HepG2 (cell line): ENCODE measurements around the gene TMTC4. TPM values are rescaled to one million over a fixed set of nuclear protein-coding genes. Genes with fewer than 3 reads are reported as not detected.

Source experiments
- CEBPB ChIP-seq: IDR thresholded peaks from 2 replicates; pipeline ENCODE4 v1.6.1; 2011; ENCODE audit warnings: low read depth, low read length, improper control_type of control experiment, borderline replicate concordance
- FOXM1 ChIP-seq: sonication (generic); formaldehyde crosslinking; IDR thresholded peaks from 2 replicates; pipeline ENCODE4 v1.5.0; 2020; ENCODE audit warnings: missing genetic modification reagents
- GTF3A ChIP-seq: sonication (generic); formaldehyde crosslinking; conservative IDR thresholded peaks from 2 replicates; pipeline ENCODE4 v1.4.0; 2020; ENCODE audit warnings: mild to moderate bottlenecking, missing genetic modification reagents
- MIER3 ChIP-seq: IDR thresholded peaks from 2 replicates; pipeline ENCODE4 v1.6.1; 2016; ENCODE audit warnings: missing compliant biosample characterization, borderline replicate concordance
- NFAT5 ChIP-seq: sonication (generic); formaldehyde crosslinking; IDR thresholded peaks from 2 replicates; pipeline ENCODE4 v1.4.0; 2020; ENCODE audit warnings: missing genetic modification reagents
- NKX3-1 ChIP-seq: sonication (generic); formaldehyde crosslinking; IDR thresholded peaks from 2 replicates; pipeline ENCODE4 v1.5.0; 2020; ENCODE audit warnings: missing genetic modification reagents
- PRDM4 ChIP-seq: sonication (generic); formaldehyde crosslinking; IDR thresholded peaks from 2 replicates; pipeline ENCODE4 v1.9.0; 2021; ENCODE audit warnings: missing genetic modification reagents, borderline replicate concordance
- RELA ChIP-seq: sonication (generic); formaldehyde crosslinking; IDR thresholded peaks from 2 replicates; pipeline ENCODE4 v1.4.0; 2020; ENCODE audit warnings: missing genetic modification reagents
- TCF12 ChIP-seq, 2 experiments: fragments of 450-650 bp in 1 of 2; sonication (generic) in 1 of 2; formaldehyde crosslinking in 1 of 2; IDR thresholded peaks; 2 replicates each; pipeline versions ENCODE4 v1.6.1 to v1.8.0; 2017 to 2022; ENCODE audit warnings: antibody characterized with exemption in 1 of 2, mild to moderate bottlenecking in 1 of 2, missing genetic modification reagents in 1 of 2, moderate library complexity in 1 of 2
- ZNF337 ChIP-seq: sonication (generic); formaldehyde crosslinking; IDR thresholded peaks from 2 replicates; pipeline ENCODE4 v1.5.1; 2020; ENCODE audit warnings: missing genetic modification reagents, low read depth, mild to moderate bottlenecking, borderline replicate concordance
- ZNF343 ChIP-seq: sonication (generic); formaldehyde crosslinking; IDR thresholded peaks from 2 replicates; pipeline ENCODE4 v1.4.0; 2020; ENCODE audit warnings: mild to moderate bottlenecking, missing genetic modification reagents
- ZNF501 ChIP-seq: sonication (generic); formaldehyde crosslinking; IDR thresholded peaks from 2 replicates; pipeline ENCODE4 v1.5.1; 2020; ENCODE audit warnings: mild to moderate bottlenecking, moderate library complexity, missing genetic modification reagents
- polyA plus RNA-seq, 8 experiments: library from polyadenylated mRNA; depleted of rRNA in 3 of 8; stranded (reverse) in 7 of 8; unstranded in 1 of 8; fragments of >200 nt; fragmentation: Illumina TruSeq in 4 of 8; extraction: Trizol in 4 of 8; gene quantifications; 2 replicates each; pipeline versions ENCODE4 v1.2.1 to v1.2.3, GENCODE V29; 2011 to 2016; ENCODE audit warnings: low read depth in 4 of 8, missing spikeins in 1 of 8, mixed read lengths in 1 of 8; ENCODE audit not compliant: insufficient read depth in 1 of 8
- total RNA-seq, 5 experiments: library from RNA; depleted of rRNA; stranded (reverse); fragments of >200 nt; fragmentation: Illumina TruSeq; extraction: Trizol; gene quantifications; 2 replicates each; pipeline ENCODE4 v1.2.3, GENCODE V29; 2016; ENCODE audit warnings: low read depth in 1 of 5
- TF ChIP-seq, protein P1 (sequence below): sonication (generic); formaldehyde crosslinking; IDR thresholded peaks from 2 replicates; pipeline ENCODE4 v1.8.0; 2022; ENCODE audit warnings: missing genetic modification reagents, mild to moderate bottlenecking, borderline replicate concordance
- TF ChIP-seq, protein P2 (sequence below): sonication (generic); formaldehyde crosslinking; IDR thresholded peaks from 2 replicates; pipeline ENCODE4 v1.5.0; 2020; ENCODE audit warnings: mild to moderate bottlenecking, missing genetic modification reagents

TMTC4 gene
- total and polyA plus RNA-seq, 2 of the 13 experiments (the other 11 are each of a cell fraction or from before 2014, with no cell fraction given) = 16.0 to 22.6 TPM

DNA sequence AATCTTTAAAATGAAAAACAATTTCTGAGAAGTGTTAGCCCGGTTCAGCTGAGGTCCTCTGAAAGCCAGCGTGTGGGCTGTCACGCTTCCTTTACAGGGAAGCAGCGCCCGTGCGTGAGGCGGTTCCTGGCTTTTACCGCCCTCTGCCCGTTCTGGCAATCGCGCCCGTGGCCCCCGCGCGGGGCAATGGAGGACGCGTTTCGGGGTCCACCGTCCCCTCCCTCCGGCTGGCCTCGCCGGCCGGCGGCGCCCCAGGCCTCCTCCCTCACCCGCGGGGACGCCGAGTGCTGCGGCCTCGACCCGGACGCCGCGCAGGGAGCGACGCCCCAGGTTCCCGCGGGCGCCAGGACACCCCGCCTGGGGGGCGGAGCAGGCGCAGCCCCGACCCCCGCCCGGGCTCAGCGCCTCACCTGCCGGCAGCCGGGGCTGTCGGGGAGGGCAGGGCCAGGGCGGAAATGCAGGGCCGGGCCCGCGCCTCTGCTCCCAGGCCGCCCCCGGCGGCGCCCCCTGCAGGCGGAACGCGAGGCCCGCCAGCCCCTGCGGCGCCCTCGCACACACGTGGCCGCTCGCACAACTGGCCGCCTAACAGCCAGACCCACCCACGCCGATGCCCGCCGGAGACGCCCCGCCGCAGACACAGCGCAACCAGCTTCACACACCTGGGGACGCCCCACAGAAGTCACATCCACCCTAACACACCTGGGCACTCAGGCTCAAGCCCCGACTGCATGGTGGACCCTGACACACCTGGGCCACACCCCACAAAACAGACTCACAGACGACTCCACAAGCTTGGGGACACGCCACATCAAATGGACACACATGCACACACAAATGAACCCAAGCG, 86.0 kb downstream of the TMTC4 start, which contains the start of gene GGACT (continued):
- TF ChIP-seq, protein P1, sequence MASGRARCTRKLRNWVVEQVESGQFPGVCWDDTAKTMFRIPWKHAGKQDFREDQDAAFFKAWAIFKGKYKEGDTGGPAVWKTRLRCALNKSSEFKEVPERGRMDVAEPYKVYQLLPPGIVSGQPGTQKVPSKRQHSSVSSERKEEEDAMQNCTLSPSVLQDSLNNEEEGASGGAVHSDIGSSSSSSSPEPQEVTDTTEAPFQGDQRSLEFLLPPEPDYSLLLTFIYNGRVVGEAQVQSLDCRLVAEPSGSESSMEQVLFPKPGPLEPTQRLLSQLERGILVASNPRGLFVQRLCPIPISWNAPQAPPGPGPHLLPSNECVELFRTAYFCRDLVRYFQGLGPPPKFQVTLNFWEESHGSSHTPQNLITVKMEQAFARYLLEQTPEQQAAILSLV (CRISPR knock-in tag) = peak; percentile 80; the same call in 1 of the 2 replicates
- no peak for TF ChIP-seq FOXM1 (CRISPR knock-in tag)
- peak; percentile 87 for TF ChIP-seq NFAT5 (CRISPR knock-in tag)
- 0 out of 2 replicates have a peak, but pooled peaks have one; percentile 22 for TF ChIP-seq MIER3 (CRISPR knock-in tag)
- no peak; the same call in 1 of the 2 replicates for TF ChIP-seq ZNF501 (CRISPR knock-in tag)
- no peak for TF ChIP-seq TCF12 (IDR thresholded peaks at IDR 0.05)
- 0 out of 2 replicates have a peak, but pooled peaks have one; percentile 62 for TF ChIP-seq TCF12 (CRISPR knock-in tag; IDR thresholded peaks at IDR 0.05)
- TF ChIP-seq NKX3-1 (CRISPR knock-in tag) = peak; percentile 59; the same call in 1 of the 2 replicates
- no peak for TF ChIP-seq RELA
- no peak for TF ChIP-seq ZNF343
- TF ChIP-seq, protein P2, sequence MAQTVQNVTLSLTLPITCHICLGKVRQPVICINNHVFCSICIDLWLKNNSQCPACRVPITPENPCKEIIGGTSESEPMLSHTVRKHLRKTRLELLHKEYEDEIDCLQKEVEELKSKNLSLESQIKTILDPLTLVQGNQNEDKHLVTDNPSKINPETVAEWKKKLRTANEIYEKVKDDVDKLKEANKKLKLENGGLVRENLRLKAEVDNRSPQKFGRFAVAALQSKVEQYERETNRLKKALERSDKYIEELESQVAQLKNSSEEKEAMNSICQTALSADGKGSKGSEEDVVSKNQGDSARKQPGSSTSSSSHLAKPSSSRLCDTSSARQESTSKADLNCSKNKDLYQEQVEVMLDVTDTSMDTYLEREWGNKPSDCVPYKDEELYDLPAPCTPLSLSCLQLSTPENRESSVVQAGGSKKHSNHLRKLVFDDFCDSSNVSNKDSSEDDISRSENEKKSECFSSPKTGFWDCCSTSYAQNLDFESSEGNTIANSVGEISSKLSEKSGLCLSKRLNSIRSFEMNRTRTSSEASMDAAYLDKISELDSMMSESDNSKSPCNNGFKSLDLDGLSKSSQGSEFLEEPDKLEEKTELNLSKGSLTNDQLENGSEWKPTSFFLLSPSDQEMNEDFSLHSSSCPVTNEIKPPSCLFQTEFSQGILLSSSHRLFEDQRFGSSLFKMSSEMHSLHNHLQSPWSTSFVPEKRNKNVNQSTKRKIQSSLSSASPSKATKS = no peak; the same call in 1 of the 2 replicates
- no peak for TF ChIP-seq ZNF337 (CRISPR knock-in tag)
- TF ChIP-seq CEBPB = no peak
- no peak for TF ChIP-seq GTF3A (CRISPR knock-in tag)
- no peak for TF ChIP-seq PRDM4
